ENCODE results near the gene MAD1L1.
"Not testable (repeated sequence)": the region's sequence is repeated elsewhere in the genome, so short reads cannot be mapped to it uniquely, and the experiment has no call there.

The MAD1L1 gene

DNA sequence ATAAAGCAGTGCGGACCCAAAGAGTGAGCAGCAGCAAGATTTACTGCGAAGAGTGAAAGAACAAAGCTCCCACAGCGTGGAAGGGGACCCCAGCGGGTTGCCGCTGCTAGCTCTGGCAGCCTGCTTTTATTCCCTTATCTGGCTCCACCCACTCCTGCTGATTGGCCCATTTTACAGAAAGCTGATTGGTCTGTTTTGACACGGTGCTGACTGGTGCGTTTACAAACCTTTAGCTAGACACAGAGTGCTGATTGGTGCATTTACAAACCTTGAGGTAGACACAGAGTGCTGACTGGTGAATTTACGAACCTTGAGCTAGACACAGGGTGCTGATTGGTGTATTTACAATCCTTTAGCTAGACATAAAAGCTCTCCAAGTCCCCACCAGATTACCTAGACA is 256.2 kb downstream of the MAD1L1 start:
- DNase-seq, result not testable (repeated sequence)

DNA sequence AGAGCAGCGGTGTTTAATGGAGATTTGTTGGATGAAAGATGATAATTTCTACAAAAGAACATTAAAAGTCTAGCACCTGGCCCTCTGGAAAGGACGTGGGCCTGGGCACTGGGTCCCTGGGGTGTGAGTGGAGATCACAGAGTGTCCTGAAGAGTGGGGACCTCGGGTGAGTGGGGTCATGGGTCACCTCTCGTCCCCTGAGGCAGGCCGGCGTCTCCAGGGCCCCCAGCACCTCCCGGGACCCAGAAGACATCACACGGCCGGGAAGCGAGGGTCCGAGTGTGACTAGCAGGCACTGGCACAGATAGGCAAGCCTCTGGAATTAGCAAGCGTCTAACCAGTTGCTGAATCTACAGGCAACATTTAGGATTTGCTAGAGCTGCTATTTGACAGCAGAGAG is 257.2 kb downstream of the MAD1L1 start:
- no peak for DNase-seq

- no peak for DNase-seq
These were observed 257.6 kb downstream of the MAD1L1 start for GRCh38 chr7:1975179-1975578.

DNA sequence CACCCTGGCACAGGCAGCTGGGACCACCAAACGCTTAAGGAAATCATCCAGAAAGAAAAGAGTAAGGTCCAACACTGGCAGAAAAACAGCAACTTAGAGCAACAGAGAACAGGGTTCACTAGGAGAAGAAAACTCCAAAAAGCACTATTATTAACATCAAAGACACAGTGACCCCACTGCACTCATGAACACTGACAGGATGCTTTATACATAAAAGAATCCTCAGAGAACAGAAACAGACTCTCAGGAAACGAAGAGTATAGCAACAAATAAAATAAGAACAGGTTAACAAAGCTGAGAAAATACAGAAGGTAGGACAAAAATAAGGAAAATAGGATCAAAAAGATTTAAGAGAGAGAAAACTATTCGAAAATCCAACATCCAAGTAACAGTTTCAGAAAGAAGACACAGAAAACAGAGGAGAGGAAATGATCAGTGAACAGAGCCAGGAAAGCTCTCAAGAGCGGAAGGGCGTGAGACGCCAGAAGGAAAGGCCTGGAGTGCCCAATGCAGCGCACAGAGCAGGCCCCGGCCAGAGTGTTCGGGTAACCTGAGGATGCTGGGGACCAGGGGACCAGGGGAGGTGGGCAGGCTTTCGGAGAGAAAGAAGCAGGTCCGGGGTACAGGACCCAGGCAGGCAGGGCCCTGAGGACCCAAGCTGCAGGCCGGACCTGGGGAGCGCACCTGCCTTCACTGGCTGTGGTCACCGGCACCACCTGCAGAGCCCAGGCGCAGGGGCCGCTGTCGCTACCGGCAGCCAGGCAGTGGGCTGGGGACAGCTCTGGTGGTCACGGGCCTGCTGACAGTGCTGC is 258.2 kb downstream of the MAD1L1 start:
- peak; percentile 61 for DNase-seq

DNA sequence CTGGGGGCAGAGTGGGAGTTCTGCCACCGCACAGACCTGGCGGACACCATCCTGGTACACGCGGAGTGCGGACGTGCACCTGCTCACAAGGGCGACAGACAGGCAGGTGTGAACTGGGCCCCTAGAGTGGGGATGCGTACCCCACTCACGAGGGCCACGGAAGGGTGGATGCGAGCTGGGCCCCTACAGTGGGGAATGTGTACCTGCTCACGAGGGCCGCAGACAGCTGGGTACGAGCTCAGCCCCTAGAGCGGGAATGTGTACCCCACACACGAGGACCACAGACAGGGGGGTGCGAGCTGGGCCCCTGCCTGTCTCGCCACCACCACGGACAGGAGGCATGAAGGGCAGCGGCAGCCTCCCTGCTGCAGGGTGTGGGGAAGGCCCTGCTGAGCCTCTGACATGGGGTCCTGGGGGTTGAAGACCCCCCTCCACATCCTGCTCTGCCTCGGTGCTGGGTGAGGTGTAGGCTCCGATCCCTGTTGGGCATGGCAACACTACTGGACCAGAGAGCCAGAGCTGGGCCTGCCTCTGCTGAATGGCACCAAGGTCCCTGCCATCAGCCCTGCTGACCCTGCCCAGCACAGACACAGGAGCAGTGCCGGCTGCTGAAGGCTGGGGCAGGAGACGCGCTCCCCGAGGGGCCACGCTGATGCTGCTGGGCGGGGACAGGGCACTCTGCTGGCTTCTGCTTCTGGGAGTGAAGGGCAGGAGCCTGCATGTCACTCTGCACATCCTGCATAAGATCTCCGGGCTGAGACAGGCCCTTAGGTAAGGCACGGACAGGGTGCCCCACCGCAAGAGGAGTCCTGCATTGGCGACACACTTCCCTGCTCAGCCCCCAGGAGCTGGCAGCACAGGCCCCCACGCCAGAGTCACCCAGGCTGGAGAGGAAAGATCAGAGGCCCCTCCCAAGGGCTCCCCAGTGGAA is 259.2 kb downstream of the MAD1L1 start:
- no peak for DNase-seq

DNA sequence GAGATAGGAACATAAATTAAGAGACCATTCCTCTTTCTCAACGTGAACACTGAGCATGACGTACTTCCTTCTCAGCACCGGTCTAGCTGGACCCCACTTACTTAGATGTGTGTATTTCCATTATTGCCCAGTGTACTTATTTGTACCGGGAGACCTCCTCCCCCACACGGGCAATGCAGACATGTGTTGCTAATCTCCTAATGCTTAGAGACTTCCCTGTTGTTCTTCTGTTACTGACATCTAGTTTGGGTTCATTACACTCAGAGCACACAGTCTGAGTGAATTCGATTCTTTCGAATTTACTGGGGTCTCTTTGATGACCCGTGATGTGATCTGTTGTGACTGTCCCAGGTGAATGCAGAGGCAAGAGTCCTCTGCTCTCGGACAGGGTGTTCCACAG is 260.0 kb downstream of the MAD1L1 start:
- no peak for DNase-seq

DNA sequence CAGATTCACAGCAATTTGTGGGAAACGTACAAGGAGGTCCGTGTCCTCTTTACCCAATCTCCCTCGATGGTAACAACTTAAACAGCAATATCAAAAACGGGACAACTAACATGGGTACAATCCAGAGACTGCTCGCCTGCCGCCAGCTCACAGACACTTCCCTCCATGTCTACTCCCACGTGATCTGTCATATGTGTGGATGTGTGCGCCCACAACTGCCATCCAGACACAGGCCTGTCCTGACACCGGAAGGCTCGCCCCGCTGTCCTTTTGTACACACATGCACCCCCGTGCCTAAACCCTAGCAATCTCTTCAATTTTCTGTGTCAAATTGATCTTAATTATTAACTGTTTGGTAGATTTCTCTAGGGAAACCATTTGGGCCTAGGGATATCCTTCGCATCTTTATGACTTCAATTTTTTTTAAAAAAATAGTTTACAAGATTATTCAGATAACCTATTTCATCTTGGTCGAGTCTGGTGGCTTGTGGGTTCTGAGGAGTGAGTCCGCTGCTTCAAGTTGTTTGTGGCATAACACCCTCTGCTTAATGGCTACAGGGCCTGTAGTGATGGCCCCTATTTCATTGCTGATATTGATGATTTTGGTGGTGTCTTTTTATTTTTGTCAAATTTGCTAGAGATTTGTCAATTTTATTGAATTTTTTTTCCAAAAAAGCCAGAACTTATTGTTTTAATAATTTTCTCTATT is 260.6 kb downstream of the MAD1L1 start:
- DNase-seq, result no peak

DNA sequence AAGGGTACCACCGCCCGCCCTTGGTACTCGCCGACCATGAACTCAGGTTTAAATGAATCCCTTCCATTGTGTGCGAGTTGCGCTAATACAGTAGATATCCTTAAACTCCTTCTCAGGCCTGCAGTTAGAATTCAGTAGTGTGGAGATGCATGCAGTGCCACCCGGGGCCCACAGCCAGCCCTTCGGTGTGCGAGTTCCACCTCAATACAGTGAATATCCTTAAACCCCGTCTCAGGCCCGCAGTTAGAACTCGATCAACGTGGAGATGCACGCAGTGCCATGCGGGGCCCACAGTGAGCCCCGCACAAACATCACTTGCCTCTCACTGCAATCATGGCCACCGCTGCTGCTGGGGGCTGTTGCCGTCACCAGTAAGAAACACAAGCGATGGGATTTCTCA is 261.9 kb downstream of the MAD1L1 start:
- DNase-seq, result no peak

GRCh38 chr7:1970285-1970660 is 262.5 kb downstream of the MAD1L1 start:
- DNase-seq, result not testable (repeated sequence)

- DNase-seq, result no peak
These were observed 263.1 kb downstream of the MAD1L1 start for GRCh38 chr7:1969459-1970284.

DNA sequence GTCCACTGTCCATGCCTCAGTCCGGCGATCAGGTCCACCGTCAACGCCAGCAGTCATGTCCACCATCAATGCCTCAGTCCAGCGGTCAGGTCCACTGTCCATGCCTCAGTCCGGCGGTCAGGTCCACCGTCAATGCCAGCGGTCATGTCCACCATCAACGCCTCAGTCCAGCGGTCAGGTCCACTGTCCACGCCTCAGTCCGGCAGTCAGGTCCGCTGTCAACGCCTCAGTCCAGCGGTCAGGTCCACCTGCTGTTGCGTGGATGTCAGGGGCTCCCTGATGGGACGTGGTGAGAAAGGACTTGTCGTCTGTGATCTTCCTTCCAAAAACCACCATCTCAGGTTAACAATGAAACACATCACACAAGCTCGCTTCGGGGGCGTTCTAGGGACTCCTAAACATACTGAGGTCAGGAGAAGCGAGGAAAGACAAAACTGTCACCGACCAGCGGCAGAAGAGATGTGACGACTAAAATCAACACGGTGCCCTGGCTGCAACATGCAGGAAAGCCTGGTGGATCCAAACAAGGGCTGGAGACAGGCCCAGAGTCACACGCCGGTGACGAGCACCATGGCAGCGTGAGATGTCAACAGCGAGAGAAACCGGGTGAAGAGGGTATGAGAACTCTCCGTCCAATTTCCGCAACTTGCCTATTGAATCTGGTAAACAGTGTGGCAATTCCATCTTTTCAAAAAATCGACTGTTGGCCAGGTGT is 264.2 kb downstream of the MAD1L1 start:
- no peak for DNase-seq

- no peak for DNase-seq
These were observed 265.0 kb downstream of the MAD1L1 start for GRCh38 chr7:1967512-1968396.

- no peak for DNase-seq
These were observed 266.0 kb downstream of the MAD1L1 start for GRCh38 chr7:1966631-1967200.

DNA sequence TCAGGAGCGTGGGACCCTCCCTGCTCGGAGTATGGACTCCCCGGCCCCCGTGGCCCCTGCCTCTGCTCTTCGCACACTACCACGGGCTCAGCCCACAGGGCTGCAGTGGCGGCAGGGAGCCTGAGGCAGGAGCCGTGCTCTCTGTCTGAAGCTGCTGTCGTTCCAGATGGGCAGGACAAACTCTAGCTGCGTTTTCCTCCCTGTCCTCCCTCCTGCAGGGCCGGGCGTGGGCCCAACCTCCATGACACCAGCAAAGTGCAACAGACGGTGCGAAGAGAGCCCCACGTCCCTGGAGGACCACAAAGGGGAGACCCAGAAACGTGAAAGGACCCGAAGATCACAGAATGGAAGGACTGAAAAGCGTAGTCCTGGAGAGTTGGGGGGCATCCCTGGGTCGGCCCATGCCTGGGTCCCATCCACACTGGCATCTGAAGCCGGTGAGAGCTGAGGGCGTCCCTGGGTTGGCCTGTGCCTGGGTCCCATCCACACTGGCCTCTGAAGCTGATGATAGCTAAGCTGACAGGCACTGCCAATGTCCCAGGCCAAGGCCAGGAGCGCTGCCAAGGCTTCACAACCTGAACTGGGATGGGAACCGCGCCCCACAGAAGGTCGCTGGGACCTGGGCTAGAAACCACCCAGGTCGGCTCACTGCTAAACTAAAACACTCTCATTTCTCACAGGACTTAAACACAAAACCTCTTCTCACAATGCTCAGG is 267.0 kb downstream of the MAD1L1 start:
- no peak for DNase-seq

DNA sequence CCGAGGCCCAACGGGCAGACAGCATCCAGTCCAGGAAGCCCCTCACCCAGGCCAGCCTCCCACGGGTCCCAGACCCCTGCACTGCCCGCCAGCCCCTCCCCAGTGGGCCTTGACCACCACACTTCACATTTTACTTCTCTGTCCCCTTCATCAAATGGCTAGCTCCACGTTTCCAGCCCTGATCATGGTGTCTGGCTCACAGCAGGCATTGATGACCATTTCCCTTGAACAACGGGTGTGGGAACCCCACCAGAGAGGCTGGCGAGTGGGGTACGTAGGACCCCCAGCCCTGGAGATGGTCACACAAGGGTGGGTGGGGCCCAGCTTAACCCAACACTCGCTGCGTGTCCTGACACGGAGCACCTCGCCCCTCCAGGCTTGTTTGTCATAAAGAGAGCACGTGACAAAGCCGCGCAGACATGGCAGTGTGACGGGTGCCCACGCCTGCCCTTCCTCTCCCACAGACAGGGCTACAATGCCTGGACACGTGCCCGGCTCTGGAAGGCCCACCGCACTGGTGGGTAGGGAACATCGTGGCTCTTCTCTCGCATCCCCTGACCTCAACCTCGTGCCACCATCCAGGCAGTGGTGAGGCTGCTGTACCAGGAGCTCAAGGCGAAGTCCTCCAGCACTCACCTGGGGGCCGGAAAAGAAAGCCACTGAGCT is 267.7 kb downstream of the MAD1L1 start:
- no peak for DNase-seq

- DNase-seq, result no peak
These were observed 268.4 kb downstream of the MAD1L1 start for GRCh38 chr7:1964211-1964912.

DNA sequence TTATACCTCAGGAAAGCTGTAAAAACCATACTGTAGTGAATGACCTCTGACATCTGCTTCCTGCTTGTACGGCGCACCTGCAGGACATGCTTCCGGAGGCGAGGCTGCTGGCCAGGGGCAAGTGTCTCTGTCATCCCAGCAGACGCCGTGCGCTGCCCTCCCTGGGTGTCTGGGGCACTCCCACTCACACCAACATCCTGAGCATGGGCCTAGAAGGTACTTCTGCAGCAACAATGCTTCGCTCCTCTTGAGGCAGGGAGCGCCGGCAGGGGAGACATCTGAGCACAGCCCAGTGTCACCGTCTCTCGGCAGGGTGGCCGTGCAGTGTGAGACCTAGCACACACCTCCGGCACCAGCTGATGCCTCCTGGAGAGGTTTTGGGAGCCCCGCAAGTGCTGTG is 269.2 kb downstream of the MAD1L1 start:
- DNase-seq, result no peak

DNA sequence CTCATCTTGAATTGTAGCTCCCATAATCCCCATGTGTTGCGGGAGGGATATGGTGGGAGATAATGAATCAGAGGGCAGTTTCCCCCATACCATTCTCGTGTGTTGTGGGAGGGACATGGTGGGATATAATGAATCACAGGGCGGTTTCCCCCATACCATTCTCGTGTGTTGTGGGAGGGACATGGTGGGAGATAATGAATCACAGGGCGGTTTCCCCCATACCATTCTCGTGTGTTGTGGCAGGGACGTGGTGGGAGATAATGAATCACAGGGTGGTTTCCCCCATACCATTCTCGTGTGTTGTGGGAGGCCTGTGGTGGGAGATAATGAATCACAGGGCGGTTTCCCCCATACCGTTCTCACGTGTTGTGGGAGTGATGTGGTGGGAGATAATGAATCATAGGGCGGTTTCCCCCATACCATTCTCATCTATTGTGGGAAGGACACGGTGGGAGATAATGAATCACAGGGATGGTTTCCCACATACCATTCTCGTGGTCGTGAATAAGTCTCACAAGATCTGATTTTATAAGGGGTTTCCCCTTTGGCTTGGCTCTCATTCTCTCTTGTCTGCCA is 271.0 kb downstream of the MAD1L1 start:
- DNase-seq, result no peak

Measured in NCI-H510A treated with DMSO at 0.1 percent for 48 hours (cell line).